Activated T-cell treated with anti-CD3 and anti-CD28 coated beads for 24 hours (primary cell): ENCODE measurements around the gene SHISAL2A.
"Not testable (repeated sequence)": the region's sequence is repeated elsewhere in the genome, so short reads cannot be mapped to it uniquely, and the experiment has no call there.

Source experiments
- DNase-seq: peaks from one replicate; pipeline ENCODE4 v3.0.0-alpha.2; 2020; ENCODE audit warnings: low read depth

SHISAL2A gene

DNA sequence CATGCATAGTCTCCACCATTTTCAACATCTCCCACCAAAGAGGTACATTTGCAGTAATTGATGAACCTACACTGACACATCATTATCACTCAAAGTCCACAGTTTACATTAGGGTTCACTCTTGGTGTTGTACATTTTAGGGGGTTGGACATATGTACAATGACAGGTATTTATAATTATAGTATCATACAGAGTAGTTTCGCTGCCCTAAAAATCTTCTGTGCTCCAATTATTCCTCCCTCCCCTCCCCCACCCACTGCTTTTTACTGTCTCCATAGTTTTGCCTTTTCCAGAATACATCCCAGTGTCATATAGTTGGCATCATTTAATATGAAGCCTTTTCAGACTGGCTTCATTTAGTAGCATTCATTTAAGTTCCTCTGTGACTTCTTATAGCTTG lies 51.6 kb downstream of the SHISAL2A start:
- DNase-seq = no peak

DNA sequence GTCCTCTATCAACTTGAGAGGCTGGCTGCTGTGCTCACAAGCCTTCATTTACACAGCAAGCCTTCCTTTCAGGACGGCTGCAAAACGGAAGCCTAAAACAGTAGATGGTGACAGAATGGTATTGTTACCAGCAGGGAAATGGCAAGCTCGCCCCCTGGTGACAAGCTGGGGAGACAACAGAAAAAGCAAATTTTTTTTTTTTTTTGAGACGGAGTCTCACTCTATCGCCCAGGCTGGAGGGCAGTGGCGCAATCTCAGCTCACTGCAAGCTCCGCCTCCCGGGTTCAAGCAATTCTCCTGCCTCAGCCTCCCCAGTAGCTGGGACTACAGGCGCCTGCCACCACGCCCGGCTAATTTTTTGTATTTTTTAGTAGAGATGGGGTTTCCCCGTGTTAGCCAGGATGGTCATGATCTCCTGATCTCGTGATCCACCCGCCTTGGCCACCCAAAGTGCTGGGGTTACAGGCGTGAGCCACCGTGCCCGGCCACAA lies 53.3 kb downstream of the SHISAL2A start:
- peak; percentile 58 for DNase-seq

DNA sequence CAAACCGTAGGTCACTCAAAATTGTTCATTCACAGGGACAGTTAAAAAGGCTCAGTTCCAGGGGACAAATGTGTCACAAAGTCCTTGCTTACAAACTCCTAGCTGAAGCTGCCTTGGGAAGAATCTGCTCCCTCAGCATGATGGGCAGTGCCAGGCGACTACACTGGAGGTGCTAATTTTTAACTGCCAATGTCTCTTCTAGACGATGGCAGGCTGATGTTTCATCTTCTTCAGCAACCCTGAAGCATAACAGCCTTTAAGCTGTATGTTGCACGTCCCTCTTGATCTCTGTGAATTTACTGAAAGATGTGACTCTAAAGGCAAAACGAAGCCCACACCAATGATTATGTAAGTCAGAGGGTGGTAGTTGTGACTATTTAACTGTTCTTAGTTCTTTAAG lies 53.9 kb downstream of the SHISAL2A start:
- DNase-seq = no peak

DNA sequence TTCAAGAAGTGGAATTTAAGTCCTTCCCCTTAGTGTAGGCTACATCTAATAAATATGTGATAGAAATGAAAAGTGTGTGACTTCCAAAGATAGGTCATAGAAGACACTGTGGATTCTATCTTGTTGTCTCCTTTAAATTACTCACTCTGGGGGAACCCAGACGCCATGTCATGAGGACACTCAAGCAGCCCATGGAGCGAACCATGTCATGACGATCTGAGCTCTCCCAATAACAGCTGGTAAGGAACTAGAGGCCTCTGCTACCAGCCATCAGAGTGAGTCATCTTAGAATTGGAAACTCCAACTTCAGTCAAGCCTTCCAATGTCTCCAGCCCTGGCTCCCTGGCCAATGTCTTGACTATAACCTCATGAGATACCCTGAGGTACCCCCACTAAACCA lies 58.9 kb downstream of the SHISAL2A start:
- no peak for DNase-seq

DNA sequence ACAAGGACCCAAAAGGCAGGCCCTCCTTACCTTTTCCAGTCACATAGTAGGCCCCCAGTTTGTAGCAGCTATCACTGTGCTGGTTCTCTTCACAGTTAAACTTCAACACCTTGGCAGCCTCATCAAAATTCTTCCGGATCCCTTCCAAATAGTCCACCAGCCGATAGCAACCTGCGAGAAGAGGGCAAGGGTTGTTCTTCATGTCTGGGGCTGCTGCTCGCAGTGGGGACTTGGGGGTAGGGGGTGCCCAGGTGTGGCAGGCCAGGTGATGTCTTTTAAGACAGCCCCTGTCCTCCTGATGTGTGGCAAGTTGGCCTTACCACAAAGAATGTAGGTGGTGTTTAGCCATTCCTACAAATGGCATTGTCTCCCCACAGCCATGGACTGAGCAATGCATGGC lies 59.7 kb downstream of the SHISAL2A start:
- DNase-seq = no peak

DNA sequence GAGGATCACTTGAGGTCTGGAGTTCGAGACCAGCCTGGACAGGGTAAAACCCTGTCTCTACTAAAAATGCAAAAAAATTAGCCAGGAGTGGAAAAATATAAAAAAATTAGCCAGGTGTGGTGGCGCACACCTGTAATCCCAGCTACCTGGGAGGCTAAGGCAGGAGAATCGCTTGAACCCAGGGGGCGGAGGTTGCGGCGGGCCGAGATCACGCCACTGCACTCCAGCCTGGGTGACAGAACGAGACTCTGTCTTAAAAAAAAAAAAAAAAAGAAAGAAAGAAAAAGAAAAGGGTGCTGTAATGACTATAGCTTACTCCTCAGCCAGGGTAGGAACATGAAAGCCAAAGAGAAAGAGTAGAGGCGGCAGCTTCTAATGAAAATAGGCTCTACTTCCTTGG lies 60.4 kb downstream of the SHISAL2A start:
- not testable (repeated sequence) for DNase-seq

DNA sequence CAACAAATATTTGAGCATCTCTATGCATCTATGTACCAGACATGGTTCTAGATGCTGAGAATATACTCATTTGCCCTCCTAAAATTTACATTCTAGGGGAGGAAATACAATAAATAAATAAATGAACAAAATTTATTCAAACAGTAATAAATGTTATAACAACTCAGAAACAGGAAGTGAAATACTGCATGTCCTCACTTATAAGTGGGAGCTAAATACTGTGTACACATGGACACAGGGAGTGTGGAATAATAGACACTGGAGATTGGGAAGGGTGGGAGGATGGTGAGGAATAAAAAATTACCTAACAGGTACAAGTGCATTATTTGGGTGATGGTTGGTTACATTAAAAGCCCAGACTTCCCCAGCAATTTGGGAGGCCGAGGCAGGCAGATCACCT lies 60.9 kb downstream of the SHISAL2A start:
- no peak for DNase-seq

DNA sequence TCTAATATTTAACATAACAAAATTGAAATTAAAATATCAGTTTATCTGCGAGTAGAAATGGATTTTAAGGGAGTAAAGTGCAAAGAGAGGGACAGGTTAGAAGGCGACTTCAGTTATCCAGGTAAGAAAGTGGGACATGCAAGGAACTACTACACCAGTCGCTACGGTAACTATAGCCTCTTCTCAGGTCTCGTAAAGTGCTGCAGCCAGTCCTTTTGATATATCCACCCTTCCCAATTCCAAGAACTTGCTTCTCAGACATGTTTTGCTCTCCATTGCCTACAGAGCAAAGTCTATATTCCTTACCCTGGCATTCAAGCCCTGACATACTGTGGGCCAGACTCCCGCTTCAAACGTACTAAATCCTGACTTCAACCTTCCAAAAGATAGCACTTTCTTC lies 62.7 kb downstream of the SHISAL2A start:
- DNase-seq = no peak

DNA sequence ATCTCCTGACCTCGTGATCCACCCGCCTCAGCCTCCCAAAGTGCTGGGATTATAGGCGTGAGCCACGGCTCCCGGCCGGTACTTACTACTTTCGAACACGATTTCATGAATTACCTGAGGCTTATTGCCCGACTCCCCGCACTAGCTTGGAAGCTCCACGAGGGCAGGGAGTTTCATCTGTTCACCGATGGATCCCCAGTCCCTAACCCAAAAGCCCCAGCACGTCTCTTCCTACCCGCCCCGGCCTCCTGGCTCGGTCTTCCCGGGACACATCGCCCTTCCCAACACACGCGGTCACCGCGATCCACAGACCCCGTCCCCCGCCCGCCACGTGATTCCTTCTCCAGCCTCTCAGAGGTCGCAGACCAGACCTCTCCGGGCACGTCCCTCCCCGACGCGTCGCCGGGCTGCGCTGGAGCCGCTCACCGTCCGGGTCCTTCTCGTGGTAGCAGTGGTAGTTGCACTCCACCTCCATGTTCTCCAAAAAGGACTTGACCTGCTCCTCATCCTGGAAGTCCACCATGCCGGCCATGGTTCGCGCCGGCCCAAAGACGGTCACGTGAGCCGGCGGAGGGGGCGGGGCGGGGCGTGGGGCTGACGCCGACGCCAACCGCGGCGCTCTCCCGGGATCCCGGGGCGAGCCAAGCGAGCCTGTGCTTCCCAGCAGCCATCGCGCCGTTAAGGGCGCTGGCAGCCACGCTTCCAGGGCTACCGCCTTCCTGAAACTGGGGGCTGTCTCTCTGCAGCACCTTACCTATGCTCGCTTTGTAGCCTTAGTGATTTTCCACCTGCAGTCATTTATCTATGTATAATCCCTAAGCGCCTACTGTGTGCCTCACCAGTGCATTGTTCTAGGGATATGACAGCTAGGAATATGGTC lies 65.1 kb downstream of the SHISAL2A start, which contains the start of gene COA7:
TSS of gene COA7 (minus strand) at position 553 of the 880 bp plus-strand sequence. CDS start at position 532, 21 bp downstream.
- peak; percentile 63 for DNase-seq

DNA sequence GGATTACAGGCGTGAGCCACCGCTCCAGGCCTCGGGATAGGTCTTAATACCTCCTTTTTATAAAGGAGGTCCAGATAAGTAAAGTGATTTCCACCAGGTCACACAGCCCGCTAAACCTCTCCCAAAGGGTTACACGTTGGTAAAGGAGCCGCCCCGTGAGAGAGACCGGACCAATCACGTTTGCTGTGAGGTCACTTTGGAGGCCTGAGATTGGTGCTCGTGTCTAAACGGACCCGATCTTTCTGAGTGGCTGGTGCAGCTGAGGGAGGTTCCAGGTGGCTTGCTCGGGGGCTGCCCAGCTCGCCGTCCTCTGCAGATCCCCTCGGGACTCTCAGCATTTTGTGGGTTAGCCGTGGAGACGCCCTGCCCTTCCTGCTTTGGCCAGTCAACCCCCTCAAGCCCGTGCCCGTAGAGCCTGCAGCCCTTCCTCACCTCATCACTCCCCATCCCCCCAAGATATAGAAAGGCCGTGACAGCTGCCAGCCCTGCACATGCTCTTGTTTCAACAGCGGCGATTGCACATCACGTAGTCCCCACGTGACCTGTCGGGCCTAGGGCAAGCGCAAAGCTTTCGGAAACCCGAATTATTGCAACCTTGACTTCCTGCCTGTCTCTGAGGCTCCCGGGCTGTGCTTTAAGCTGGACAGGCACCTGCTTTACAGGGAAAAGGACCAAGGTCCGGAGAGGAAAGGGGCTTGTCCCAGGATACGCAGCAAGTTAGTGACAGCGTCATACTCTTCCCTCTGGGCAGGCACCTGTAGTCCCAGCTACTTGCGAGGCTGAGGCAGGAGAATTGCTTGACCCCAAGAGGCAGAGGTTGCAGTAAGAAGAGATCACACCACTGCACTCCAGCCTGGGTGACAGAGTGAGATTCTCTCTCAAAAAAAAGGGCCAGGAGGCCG lies 70.2 kb downstream of the SHISAL2A start:
- DNase-seq = peak; percentile 75

DNA sequence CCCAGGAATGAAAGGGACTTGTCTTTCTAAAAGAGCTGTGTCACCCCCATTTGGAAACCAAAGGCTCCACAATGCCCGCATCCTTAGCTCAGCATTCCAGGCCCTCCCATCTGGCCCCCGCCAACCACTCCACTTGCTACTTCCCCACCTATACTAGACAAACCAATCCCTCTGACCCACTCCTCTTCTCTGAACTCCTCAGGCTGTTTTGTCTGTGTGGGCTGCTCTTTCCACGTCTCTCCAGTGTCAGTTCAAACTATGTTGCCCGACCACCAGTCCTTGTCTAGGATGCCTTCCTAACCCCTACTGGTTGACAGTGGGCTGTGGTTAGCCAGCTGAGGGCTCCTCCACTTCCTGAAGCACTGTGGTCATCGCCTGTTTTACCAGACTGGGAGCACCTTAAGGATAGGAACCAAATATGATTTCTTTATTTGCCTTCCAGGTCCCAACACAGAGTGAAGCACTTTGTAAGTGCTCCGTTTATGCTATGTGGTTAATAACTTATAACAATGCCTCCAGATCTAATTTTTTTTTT lies 73.2 kb downstream of the SHISAL2A start:
- DNase-seq = no peak
